ENCODE data around the gene DHRSX.
"Not testable (repeated sequence)": the region's sequence is repeated elsewhere in the genome, so short reads cannot be mapped to it uniquely, and the experiment has no call there.

DHRSX gene

GRCh38 chrX:2263203-2263602 lies 237.6 kb downstream of the DHRSX start:
- DNase-seq (ENCODE audit: low read depth in 2 of 2), result no peak

- no peak for DNase-seq (ENCODE audit: low read depth in 2 of 2)
Measured at GRCh38 chrX:2262668-2263055, 238.1 kb downstream of the DHRSX start.

GRCh38 chrX:2261831-2262667 lies 238.7 kb downstream of the DHRSX start:
- no peak for DNase-seq (ENCODE audit: low read depth in 2 of 2)

GRCh38 chrX:2252331-2253065 lies 248.3 kb downstream of the DHRSX start:
- DNase-seq (ENCODE audit: low read depth in 2 of 2), result no peak

GRCh38 chrX:2251211-2251610 lies 249.6 kb downstream of the DHRSX start:
- no peak for DNase-seq (ENCODE audit: low read depth in 2 of 2)

GRCh38 chrX:2243913-2244460 lies 256.8 kb downstream of the DHRSX start:
- DNase-seq (ENCODE audit: low read depth in 2 of 2), result no peak

- no peak for DNase-seq (ENCODE audit: low read depth in 2 of 2)
Measured at GRCh38 chrX:2242980-2243379, 257.8 kb downstream of the DHRSX start.

GRCh38 chrX:2242326-2242725 lies 258.4 kb downstream of the DHRSX start:
- DNase-seq (ENCODE audit: low read depth in 2 of 2), result no peak

- DNase-seq (ENCODE audit: low read depth in 2 of 2), result not testable (repeated sequence)
Measured at GRCh38 chrX:2241496-2241895, 259.3 kb downstream of the DHRSX start.

GRCh38 chrX:2240761-2241160 lies 260.0 kb downstream of the DHRSX start:
- DNase-seq (ENCODE audit: low read depth in 2 of 2), result not testable (repeated sequence)

- DNase-seq (ENCODE audit: low read depth in 2 of 2), result no peak
Measured at GRCh38 chrX:2237976-2238375, 262.8 kb downstream of the DHRSX start.

- no peak for DNase-seq (ENCODE audit: low read depth in 2 of 2)
Measured at GRCh38 chrX:2231570-2232192, 269.1 kb downstream of the DHRSX start.

GRCh38 chrX:2230457-2230856 lies 270.3 kb downstream of the DHRSX start:
- no peak for DNase-seq (ENCODE audit: low read depth in 2 of 2)

GRCh38 chrX:2228536-2228935 lies 272.2 kb downstream of the DHRSX start:
- DNase-seq (ENCODE audit: low read depth in 2 of 2), result no peak

- DNase-seq (ENCODE audit: low read depth in 2 of 2), result no peak
Measured at GRCh38 chrX:2226906-2227656, 273.7 kb downstream of the DHRSX start.

- DNase-seq (ENCODE audit: low read depth in 2 of 2), result no peak
Measured at GRCh38 chrX:2226182-2226581, 274.6 kb downstream of the DHRSX start.

- no peak for DNase-seq (ENCODE audit: low read depth in 2 of 2)
Measured at GRCh38 chrX:2224597-2225235, 276.1 kb downstream of the DHRSX start.

- DNase-seq (ENCODE audit: low read depth in 2 of 2), result no peak
Measured at GRCh38 chrX:2224161-2224560, 276.6 kb downstream of the DHRSX start.

GRCh38 chrX:2220829-2221567 lies 279.8 kb downstream of the DHRSX start:
- DNase-seq (ENCODE audit: low read depth in 2 of 2), result no peak

- no peak for DNase-seq (ENCODE audit: low read depth in 2 of 2)
Measured at GRCh38 chrX:2220296-2220695, 280.5 kb downstream of the DHRSX start.
